Cardiac muscle cell (in vitro differentiated cells and primary cell): ENCODE measurements around the gene KIF17. TPM values are rescaled to one million over a fixed set of nuclear protein-coding genes. Genes with fewer than 3 reads are reported as not detected.

ENCODE experiments used
- DNase-seq, 2 donors: peaks; one replicate each; pipeline versions ENCODE4 v3.0.0 to v3.0.0-alpha.2; 2010 to 2017; ENCODE audit warnings: low read depth in 1 of 2, low spot score in 1 of 2
- H3K27ac ChIP-seq: fragments of 200-600 bp; sonication (generic); 2 replicates; pipeline ENCODE4 v1.5.1; 2016
- H3K27me3 ChIP-seq: fragments of 200-600 bp; sonication (generic); 2 replicates; pipeline ENCODE4 v1.6.0; 2016; ENCODE audit warnings: control low read depth
- H3K36me3 ChIP-seq: fragments of 200-600 bp; sonication (generic); 2 replicates; pipeline ENCODE4 v1.5.1; 2016; ENCODE audit warnings: control low read depth
- H3K4me1 ChIP-seq: fragments of 200-600 bp; sonication (generic); 2 replicates; pipeline ENCODE4 v1.8.1; 2017; ENCODE audit warnings: low read depth, mild to moderate bottlenecking, mixed run types
- H3K4me3 ChIP-seq: fragments of 200-600 bp; sonication (generic); 2 replicates; pipeline ENCODE4 v1.5.1; 2016; ENCODE audit warnings: mild to moderate bottlenecking
- H3K9me3 ChIP-seq: fragments of 200-600 bp; sonication (generic); 2 replicates; pipeline ENCODE4 v1.5.1; 2017; ENCODE audit warnings: low read depth, mild to moderate bottlenecking, control low read depth
- CTCF ChIP-seq: IDR thresholded peaks from 2 replicates; pipeline ENCODE4 v1.5.1; 2012; ENCODE audit warnings: low read depth, mild to moderate bottlenecking, low read length
- polyA plus RNA-seq: library from polyadenylated mRNA; unstranded; fragments of >200 nt; fragmentation: Nextera tagmentation; extraction: Ambion mirVana; gene quantifications from 2 replicates; pipeline ENCODE4 v1.2.1, GENCODE V29; 2016
- total RNA-seq: library from RNA; depleted of rRNA; stranded (reverse); fragments of >200 nt; gene quantifications from 2 replicates; pipeline ENCODE4 v1.2.3, GENCODE V29; 2016

The KIF17 gene
- total and polyA plus RNA-seq, 2 experiments from 2014 or later, result 1.1 to 15.0 TPM

GRCh38 chr1:20684050-20684620 lies 33.7 kb downstream of the KIF17 start:
- no peak for DNase-seq
- Histone ChIP-seq H3K9me3 (no peaks in the 10 kb centered on the region), H3K27me3 (no peaks in the 10 kb centered on the region), H3K27ac (no peak overlapping the region), H3K4me1 (no peaks in the 10 kb centered on the region), H3K36me3 (no peaks in the 10 kb centered on the region), H3K4me3 (no peak overlapping the region)
- no peak for TF ChIP-seq CTCF

- no peaks in the 10 kb centered on the region for H3K36me3 ChIP-seq
- no peak overlapping the region for H3K4me3 ChIP-seq
- no peaks in the 10 kb centered on the region for H3K27me3 ChIP-seq
- H3K4me1 ChIP-seq, result no peaks in the 10 kb centered on the region
- no peak overlapping the region for H3K27ac ChIP-seq
- no peak for TF ChIP-seq CTCF
- H3K9me3 ChIP-seq, result no peaks in the 10 kb centered on the region
- no peak for DNase-seq
Measured at GRCh38 chr1:20683614-20684013, 34.2 kb downstream of the KIF17 start.

GRCh38 chr1:20682571-20683236 lies 35.1 kb downstream of the KIF17 start:
- no peaks in the 10 kb centered on the region for H3K36me3 ChIP-seq
- no peak for DNase-seq
- no peak for TF ChIP-seq CTCF
- H3K27ac ChIP-seq, result no peak overlapping the region
- H3K27me3 ChIP-seq, result no peaks in the 10 kb centered on the region
- no peaks in the 10 kb centered on the region for H3K9me3 ChIP-seq
- no peaks in the 10 kb centered on the region for H3K4me1 ChIP-seq
- H3K4me3 ChIP-seq, result no peak overlapping the region

- no peak overlapping the region for H3K27ac ChIP-seq
- no peak for DNase-seq
- H3K36me3 ChIP-seq, result no peaks in the 10 kb centered on the region
- H3K27me3 ChIP-seq, result no peaks in the 10 kb centered on the region
- no peaks in the 10 kb centered on the region for H3K4me1 ChIP-seq
- H3K4me3 ChIP-seq, result no peak overlapping the region
- H3K9me3 ChIP-seq, result no peaks in the 10 kb centered on the region
- no peak for TF ChIP-seq CTCF
Measured at GRCh38 chr1:20681999-20682398, 35.8 kb downstream of the KIF17 start.

GRCh38 chr1:20680269-20680668 lies 37.5 kb downstream of the KIF17 start:
- Histone ChIP-seq H3K4me1 (no peaks in the 10 kb centered on the region), H3K27ac (no peak overlapping the region), H3K27me3 (no peaks in the 10 kb centered on the region), H3K36me3 (no peaks in the 10 kb centered on the region), H3K9me3 (no peaks in the 10 kb centered on the region), H3K4me3 (no peak overlapping the region)
- no peak for TF ChIP-seq CTCF
- no peak for DNase-seq
